GM21825 (cell line): ENCODE results near the gene DDX3X.
A peak's percentile ranks its signal among the peaks of the same experiment; 100 is the strongest.

Source experiments
- ATAC-seq: cut with Tn5 transposase; IDR thresholded peaks from one replicate; pipeline ENCODE4 v1.9.1; 2021; ENCODE audit warnings: mild to moderate bottlenecking, moderate library complexity; ENCODE audit not compliant: unreplicated experiment

DDX3X gene

GRCh38 chrX:41327341-41327740 is 6.6 kb upstream of the DDX3X start:
- ATAC-seq: no peak

- ATAC-seq: no peak
Measured at GRCh38 chrX:41329101-41329500, 4.9 kb upstream of the DDX3X start.

GRCh38 chrX:41332005-41332404 is 2.0 kb upstream of the DDX3X start:
- no peak for ATAC-seq

GRCh38 chrX:41332408-41333002 is 1.5 kb upstream of the DDX3X start:
- ATAC-seq: peak; percentile 18

GRCh38 chrX:41333003-41333743 is 789 bp upstream of the DDX3X start:
- ATAC-seq: peak; percentile 46

- peak; percentile 17 for ATAC-seq
Measured at GRCh38 chrX:41334363-41335197, 618 bp downstream of the DDX3X start.

GRCh38 chrX:41335198-41335957 is 1.4 kb downstream of the DDX3X start:
- ATAC-seq: no peak

- ATAC-seq: no peak
Measured at GRCh38 chrX:41335958-41336331, 2.0 kb downstream of the DDX3X start.

- ATAC-seq: no peak
Measured at GRCh38 chrX:41336447-41336846, 2.5 kb downstream of the DDX3X start.

GRCh38 chrX:41337140-41337539 is 3.2 kb downstream of the DDX3X start:
- no peak for ATAC-seq

- no peak for ATAC-seq
Measured at GRCh38 chrX:41338436-41338835, 4.5 kb downstream of the DDX3X start.

- ATAC-seq: no peak
Measured at GRCh38 chrX:41339148-41339547, 5.2 kb downstream of the DDX3X start.

GRCh38 chrX:41344053-41344452 is 10.1 kb downstream of the DDX3X start:
- no peak for ATAC-seq

GRCh38 chrX:41347186-41347585 is 13.2 kb downstream of the DDX3X start:
- ATAC-seq: no peak

GRCh38 chrX:41348551-41348950 is 14.6 kb downstream of the DDX3X start:
- ATAC-seq: no peak

GRCh38 chrX:41350150-41350975 is 16.4 kb downstream of the DDX3X start:
- no peak for ATAC-seq

GRCh38 chrX:41350976-41351569 is 17.1 kb downstream of the DDX3X start:
- no peak for ATAC-seq

- no peak for ATAC-seq
Measured at GRCh38 chrX:41351923-41352322, 18.0 kb downstream of the DDX3X start.

GRCh38 chrX:41352329-41352838 is 18.4 kb downstream of the DDX3X start:
- ATAC-seq: no peak

GRCh38 chrX:41353985-41354384 is 20.0 kb downstream of the DDX3X start:
- no peak for ATAC-seq
